SK-N-SH (cell line): ENCODE measurements around the gene PLVAP. TPM values are rescaled to one million over a fixed set of nuclear protein-coding genes. Genes with fewer than 3 reads are reported as not detected.

Experiments
- CTCF ChIA-PET: fragments of 300-600, 350-600 bp; formaldehyde crosslinking; extraction: SDS; loops from one replicate; lab custom pipeline; 2021; lab: Yijun Ruan, JAX
- POLR2A ChIA-PET: fragments of 350-600 bp; sonication (Branson Sonifier 250); formaldehyde crosslinking; extraction: SDS; loops from one replicate; lab custom pipeline; 2020; ENCODE audit warnings: antibody characterized with exemption, inconsistent platforms; lab: Yijun Ruan, JAX
- DNase-seq: peaks from one replicate; pipeline ENCODE4 v3.0.0; 2012
- H2AFZ ChIP-seq: fragments of 200-600 bp; sonication (generic); 2 replicates; pipeline ENCODE4 v1.8.1; 2016; ENCODE audit warnings: antibody characterized with exemption, mild to moderate bottlenecking, low read depth
- H3F3A ChIP-seq: fragments of 200-600 bp; sonication (generic); replicated peaks from 2 replicates; pipeline ENCODE3; 2016; ENCODE audit warnings: antibody characterized with exemption, mild to moderate bottlenecking; ENCODE audit not compliant: insufficient read depth
- H3K27ac ChIP-seq, 2 experiments: fragments of 200-500 bp in 1 of 2; fragments of 200-600 bp in 1 of 2; sonication (Bioruptor generic) in 1 of 2; sonication (generic), shearing (Covaris generic) in 1 of 2; 2 replicates each; pipeline versions ENCODE4 v1.5.1 to v1.6.1; 2014 to 2016; ENCODE audit warnings: low read depth in 2 of 2, inconsistent platforms in 1 of 2, low read length in 1 of 2, mild to moderate bottlenecking in 1 of 2, mixed read lengths in 1 of 2
- H3K27me3 ChIP-seq: fragments of 200-600 bp; sonication (generic), shearing (Covaris generic); 2 replicates; pipeline ENCODE4 v1.6.1; 2016; ENCODE audit warnings: mixed run types; ENCODE audit not compliant: insufficient read depth
- H3K36me3 ChIP-seq, 2 experiments: fragments of 200-500 bp in 1 of 2; fragments of 200-600 bp in 1 of 2; sonication (Bioruptor generic) in 1 of 2; sonication (generic) in 1 of 2; replicated peaks in 1 of 2; 2 replicates each; pipeline versions ENCODE3 to v1.5.1; 2014 to 2016; ENCODE audit warnings: low read length in 1 of 2, mild to moderate bottlenecking in 1 of 2; ENCODE audit not compliant: insufficient read depth in 2 of 2, control insufficient read depth in 1 of 2
- H3K4me1 ChIP-seq, 2 experiments: fragments of 200-500 bp in 1 of 2; fragments of 200-600 bp in 1 of 2; sonication (Bioruptor generic) in 1 of 2; sonication (generic), shearing (Covaris generic) in 1 of 2; 2 replicates each; pipeline versions ENCODE4 v1.5.1 to v1.6.1; 2014 to 2016; ENCODE audit warnings: low read depth in 1 of 2, low read length in 1 of 2, mixed run types in 1 of 2; ENCODE audit not compliant: insufficient read depth in 2 of 2, control insufficient read depth in 1 of 2
- H3K4me2 ChIP-seq: fragments of 200-600 bp; sonication (generic), shearing (Covaris generic); 2 replicates; pipeline ENCODE4 v1.6.1; 2017; ENCODE audit warnings: mixed run types
- H3K4me3 ChIP-seq, 2 experiments: fragments of 200-500 bp in 1 of 2; fragments of 200-600 bp in 1 of 2; sonication (Bioruptor generic) in 1 of 2; sonication (generic), shearing (Covaris generic) in 1 of 2; 2 replicates each; pipeline versions ENCODE4 v1.5.1 to v1.8.1; 2014 to 2016; ENCODE audit warnings: low read depth in 2 of 2, inconsistent platforms in 1 of 2, low read length in 1 of 2, mild to moderate bottlenecking in 1 of 2, mixed read lengths in 1 of 2, moderate library complexity in 1 of 2
- H3K79me2 ChIP-seq: fragments of 200-600 bp; sonication (generic); 2 replicates; pipeline ENCODE4 v1.8.1; 2017; ENCODE audit warnings: mild to moderate bottlenecking; ENCODE audit not compliant: insufficient read depth
- H3K9ac ChIP-seq: fragments of 200-600 bp; sonication (generic); 2 replicates; pipeline ENCODE4 v1.6.1; 2017; ENCODE audit warnings: mixed run types
- H3K9me2 ChIP-seq: fragments of 200-600 bp; sonication (generic); 2 replicates; pipeline ENCODE4 v1.6.1; 2017; ENCODE audit warnings: mixed run types
- H3K9me3 ChIP-seq: fragments of 200-600 bp; sonication (generic); 2 replicates; pipeline ENCODE4 v1.6.1; 2017; ENCODE audit warnings: mixed run types, mild to moderate bottlenecking, moderate library complexity
- H4K20me1 ChIP-seq: fragments of 200-600 bp; sonication (generic); 2 replicates; pipeline ENCODE4 v1.6.1; 2017; ENCODE audit warnings: mild to moderate bottlenecking, mixed run types; ENCODE audit not compliant: insufficient read depth
- ELF1 ChIP-seq: IDR thresholded peaks from 2 replicates; pipeline ENCODE4 v1.4.0; 2012
- EZH2phosphoT487 ChIP-seq: fragments of 200-600 bp; sonication (generic); IDR thresholded peaks from 2 replicates; pipeline ENCODE4 v1.6.1; 2017; ENCODE audit warnings: low read depth, mixed run types, mild to moderate bottlenecking, antibody characterized with exemption, moderate library complexity, borderline replicate concordance
- FOXM1 ChIP-seq: IDR thresholded peaks from 2 replicates; pipeline ENCODE4 v1.4.0; 2012; ENCODE audit warnings: low read depth, mild to moderate bottlenecking
- GABPA ChIP-seq: IDR thresholded peaks from 2 replicates; pipeline ENCODE4 v1.4.0; 2012; ENCODE audit warnings: low read depth, mild to moderate bottlenecking
- JUND ChIP-seq: IDR thresholded peaks from 2 replicates; pipeline ENCODE4 v1.4.0; 2012
- NFIC ChIP-seq: IDR thresholded peaks from 2 replicates; pipeline ENCODE4 v1.4.0; 2012; ENCODE audit warnings: borderline replicate concordance
- NRF1 ChIP-seq: IDR thresholded peaks from 2 replicates; pipeline ENCODE4 v1.6.1; 2012; ENCODE audit warnings: low read depth, mild to moderate bottlenecking, low read length
- POLR2AphosphoS5 ChIP-seq: IDR thresholded peaks from 2 replicates; pipeline ENCODE4 v1.6.1; 2012; ENCODE audit warnings: low read depth, low read length
- RAD21 ChIP-seq: IDR thresholded peaks from 2 replicates; pipeline ENCODE4 v1.6.1; 2012; ENCODE audit warnings: mild to moderate bottlenecking, low read length
- RCOR1 ChIP-seq: fragments of 150-350 bp; IDR thresholded peaks from 2 replicates; pipeline ENCODE4 v1.6.1; 2017; ENCODE audit warnings: antibody characterized with exemption, low read length
- RFX5 ChIP-seq: IDR thresholded peaks from 2 replicates; pipeline ENCODE4 v1.6.1; 2012; ENCODE audit warnings: mild to moderate bottlenecking, improper control_type of control experiment, low read length
- SIN3A ChIP-seq: IDR thresholded peaks from 2 replicates; pipeline ENCODE4 v1.6.1; 2012; ENCODE audit warnings: low read depth, mild to moderate bottlenecking, low read length, moderate library complexity, borderline replicate concordance
- SMC3 ChIP-seq: IDR thresholded peaks from 2 replicates; pipeline ENCODE4 v1.6.1; 2012; ENCODE audit warnings: low read depth, low read length, improper control_type of control experiment
- TCF12 ChIP-seq: IDR thresholded peaks from 2 replicates; pipeline ENCODE4 v1.4.0; 2012
- TEAD4 ChIP-seq: IDR thresholded peaks from 2 replicates; pipeline ENCODE4 v1.4.0; 2012; ENCODE audit warnings: mild to moderate bottlenecking, borderline replicate concordance; ENCODE audit not compliant: insufficient read depth
- WGBS: methylation state at CpG from one replicate; pipeline ENCODE4 v1.1.6; 2017; ENCODE audit warnings: low lambda C conversion rate; 5-methylcytosine and 5-hydroxymethylcytosine counted together
- polyA plus RNA-seq, 3 experiments: library from polyadenylated mRNA; depleted of rRNA; stranded (reverse); fragments of >200 nt; gene quantifications; 2 replicates each; pipeline ENCODE4 v1.2.3, GENCODE V29; 2012
- TF ChIP-seq, protein P1 (sequence below): IDR thresholded peaks from 2 replicates; pipeline ENCODE4 v1.4.0; 2012; ENCODE audit warnings: low read depth, borderline replicate concordance
- TF ChIP-seq, protein P2 (sequence below): fragments of 200-600 bp; sonication (generic); IDR thresholded peaks from 2 replicates; pipeline ENCODE4 v1.6.1; 2017; ENCODE audit warnings: antibody characterized with exemption, mild to moderate bottlenecking, moderate library complexity
- TF ChIP-seq, protein P3 (sequence below): fragments of 150-350 bp; IDR thresholded peaks from 2 replicates; pipeline ENCODE4 v1.6.1; 2016; ENCODE audit warnings: mild to moderate bottlenecking, low read depth, low read length
- TF ChIP-seq, protein P4 (sequence below): IDR thresholded peaks from 2 replicates; pipeline ENCODE4 v1.4.0; 2012; ENCODE audit warnings: low read depth

The PLVAP gene
- polyA plus RNA-seq, 1 of the 3 experiments (the other 2 are of a cell fraction): not detected

DNA sequence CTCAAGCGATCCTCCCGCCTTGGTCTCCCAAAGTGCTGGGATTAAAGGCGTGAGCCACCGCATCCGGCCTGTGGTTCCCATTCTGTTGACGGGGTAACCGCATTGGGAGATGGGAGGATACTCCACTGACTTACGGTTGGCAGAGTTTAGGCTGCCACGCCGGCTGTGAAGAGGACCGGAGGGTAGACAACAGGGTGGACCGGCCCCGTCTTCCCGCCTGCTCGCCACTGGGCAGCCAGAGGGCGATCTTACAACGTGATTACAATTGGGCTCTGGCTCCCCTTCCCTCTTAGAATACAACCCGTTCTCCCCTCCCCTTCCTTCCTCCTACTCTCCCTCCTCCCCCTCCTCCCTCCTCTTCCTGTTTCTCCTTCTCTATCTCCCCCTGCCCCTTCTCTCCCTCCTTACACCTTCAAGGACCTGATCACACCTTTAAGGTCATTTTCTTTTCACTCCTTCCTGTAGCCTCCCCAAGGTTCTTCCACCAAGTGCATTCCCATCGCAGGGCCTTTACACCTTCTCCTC lies 17.8 kb upstream of the PLVAP start:
- Histone ChIP-seq H3K9me3 (no peaks in the 10 kb centered on the region), H3K4me2 (no peak overlapping the region), H3K4me1 (peaks cover 0 to 7% of the 10 kb centered on the region in 2 experiments; a peak in 1 of 4 replicates), H3F3A (peaks cover 3% of the 10 kb centered on the region), H3K4me3 (no peak overlapping the region), H4K20me1 (no peaks in the 10 kb centered on the region), H3K27me3 (no peaks in the 10 kb centered on the region), H3K36me3 (no peaks in the 10 kb centered on the region), H2AFZ (no peak overlapping the region), H3K9me2 (no peaks in the 10 kb centered on the region), H3K79me2 (no peaks in the 10 kb centered on the region), H3K27ac (no peak overlapping the region), H3K9ac (no peak overlapping the region)
- WGBS: 50% methylated on average over 10 of the region's 19 CpGs
- DNase-seq: peak; percentile 81
- CTCF ChIA-PET: interaction anchor here (0.6 to 2.0 kb wide), 15 partner anchors 9 to 181 kb away, joined by 3 to 8 read pairs (median 3); partner anchors contain the start of gene TMEM221
- POLR2A ChIA-PET: no interaction called here
- TF ChIP-seq, protein P1, sequence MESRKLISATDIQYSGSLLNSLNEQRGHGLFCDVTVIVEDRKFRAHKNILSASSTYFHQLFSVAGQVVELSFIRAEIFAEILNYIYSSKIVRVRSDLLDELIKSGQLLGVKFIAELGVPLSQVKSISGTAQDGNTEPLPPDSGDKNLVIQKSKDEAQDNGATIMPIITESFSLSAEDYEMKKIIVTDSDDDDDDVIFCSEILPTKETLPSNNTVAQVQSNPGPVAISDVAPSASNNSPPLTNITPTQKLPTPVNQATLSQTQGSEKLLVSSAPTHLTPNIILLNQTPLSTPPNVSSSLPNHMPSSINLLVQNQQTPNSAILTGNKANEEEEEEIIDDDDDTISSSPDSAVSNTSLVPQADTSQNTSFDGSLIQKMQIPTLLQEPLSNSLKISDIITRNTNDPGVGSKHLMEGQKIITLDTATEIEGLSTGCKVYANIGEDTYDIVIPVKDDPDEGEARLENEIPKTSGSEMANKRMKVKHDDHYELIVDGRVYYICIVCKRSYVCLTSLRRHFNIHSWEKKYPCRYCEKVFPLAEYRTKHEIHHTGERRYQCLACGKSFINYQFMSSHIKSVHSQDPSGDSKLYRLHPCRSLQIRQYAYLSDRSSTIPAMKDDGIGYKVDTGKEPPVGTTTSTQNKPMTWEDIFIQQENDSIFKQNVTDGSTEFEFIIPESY: no peak
- TF ChIP-seq, protein P2, sequence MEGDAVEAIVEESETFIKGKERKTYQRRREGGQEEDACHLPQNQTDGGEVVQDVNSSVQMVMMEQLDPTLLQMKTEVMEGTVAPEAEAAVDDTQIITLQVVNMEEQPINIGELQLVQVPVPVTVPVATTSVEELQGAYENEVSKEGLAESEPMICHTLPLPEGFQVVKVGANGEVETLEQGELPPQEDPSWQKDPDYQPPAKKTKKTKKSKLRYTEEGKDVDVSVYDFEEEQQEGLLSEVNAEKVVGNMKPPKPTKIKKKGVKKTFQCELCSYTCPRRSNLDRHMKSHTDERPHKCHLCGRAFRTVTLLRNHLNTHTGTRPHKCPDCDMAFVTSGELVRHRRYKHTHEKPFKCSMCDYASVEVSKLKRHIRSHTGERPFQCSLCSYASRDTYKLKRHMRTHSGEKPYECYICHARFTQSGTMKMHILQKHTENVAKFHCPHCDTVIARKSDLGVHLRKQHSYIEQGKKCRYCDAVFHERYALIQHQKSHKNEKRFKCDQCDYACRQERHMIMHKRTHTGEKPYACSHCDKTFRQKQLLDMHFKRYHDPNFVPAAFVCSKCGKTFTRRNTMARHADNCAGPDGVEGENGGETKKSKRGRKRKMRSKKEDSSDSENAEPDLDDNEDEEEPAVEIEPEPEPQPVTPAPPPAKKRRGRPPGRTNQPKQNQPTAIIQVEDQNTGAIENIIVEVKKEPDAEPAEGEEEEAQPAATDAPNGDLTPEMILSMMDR: peak; percentile 67
- peak; percentile 77 for TF ChIP-seq RAD21
- TF ChIP-seq GABPA: peak; percentile 32; the same call in 1 of the 2 replicates
- TF ChIP-seq SMC3: peak; percentile 66
- TF ChIP-seq, protein P3, sequence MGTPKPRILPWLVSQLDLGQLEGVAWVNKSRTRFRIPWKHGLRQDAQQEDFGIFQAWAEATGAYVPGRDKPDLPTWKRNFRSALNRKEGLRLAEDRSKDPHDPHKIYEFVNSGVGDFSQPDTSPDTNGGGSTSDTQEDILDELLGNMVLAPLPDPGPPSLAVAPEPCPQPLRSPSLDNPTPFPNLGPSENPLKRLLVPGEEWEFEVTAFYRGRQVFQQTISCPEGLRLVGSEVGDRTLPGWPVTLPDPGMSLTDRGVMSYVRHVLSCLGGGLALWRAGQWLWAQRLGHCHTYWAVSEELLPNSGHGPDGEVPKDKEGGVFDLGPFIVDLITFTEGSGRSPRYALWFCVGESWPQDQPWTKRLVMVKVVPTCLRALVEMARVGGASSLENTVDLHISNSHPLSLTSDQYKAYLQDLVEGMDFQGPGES: no peak
- TF ChIP-seq, all 33 proteins: peak for 4

DNA sequence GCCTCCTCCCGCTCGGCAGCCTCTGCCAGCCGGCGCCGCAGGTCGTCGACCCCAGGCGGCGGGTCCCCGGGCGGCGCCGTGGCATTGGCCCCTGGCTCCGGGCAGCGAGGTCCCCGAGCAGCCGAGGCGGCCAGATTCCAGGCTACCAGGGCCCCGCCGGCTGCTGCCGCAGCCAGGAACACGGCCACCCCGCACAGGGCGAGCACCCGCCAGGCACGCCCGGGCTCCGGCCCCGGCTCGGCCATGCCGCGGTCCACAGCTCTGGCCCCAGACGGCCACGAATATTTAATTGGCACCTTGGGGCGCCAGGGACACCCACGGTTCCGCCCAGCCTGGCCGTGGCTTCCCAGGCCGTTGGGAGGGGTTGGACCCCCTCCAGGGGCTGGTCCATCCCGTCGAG lies 16.8 kb upstream of the PLVAP start, which contains the start of gene CCDC194:
CCDC194 (minus strand) TSS at position 283 of the 400 bp plus-strand sequence; CDS start at position 245, 38 bp downstream.
- POLR2A ChIA-PET: no interaction called here
- H3K4me3 ChIP-seq: no peak within 1 kb of the TSS
- no peaks in the 10 kb centered on the region for H3K27me3 ChIP-seq
- no peak within 1 kb of the TSS for H3K27ac ChIP-seq
- CTCF ChIA-PET: interaction anchor here (0.6 to 2.0 kb wide), 15 partner anchors 8 to 182 kb away, joined by 3 to 8 read pairs (median 3); partner anchors contain the start of genes MVB12A and TMEM221
- H3F3A ChIP-seq: peaks cover 5% of the 10 kb centered on the region
- no peaks in the 10 kb centered on the region for H3K9me3 ChIP-seq
- no peaks in the 10 kb centered on the region for H4K20me1 ChIP-seq
- H3K4me2 ChIP-seq: no peak within 1 kb of the TSS
- 66% methylated on average over 32 of the region's 41 CpGs for WGBS
- H3K9ac ChIP-seq: no peak within 1 kb of the TSS
- peaks cover 0 to 7% of the 10 kb centered on the region in 2 experiments; a peak in 1 of 4 replicates for H3K4me1 ChIP-seq
- no peak for DNase-seq
- H3K79me2 ChIP-seq: no peaks in the 10 kb centered on the region
- H3K9me2 ChIP-seq: no peaks in the 10 kb centered on the region
- no peaks in the 10 kb centered on the region for H3K36me3 ChIP-seq
- H2AFZ ChIP-seq: no peak within 1 kb of the TSS
- TF ChIP-seq, protein P4, sequence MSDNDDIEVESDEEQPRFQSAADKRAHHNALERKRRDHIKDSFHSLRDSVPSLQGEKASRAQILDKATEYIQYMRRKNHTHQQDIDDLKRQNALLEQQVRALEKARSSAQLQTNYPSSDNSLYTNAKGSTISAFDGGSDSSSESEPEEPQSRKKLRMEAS: no peak
- TF ChIP-seq FOXM1 (no peak), ELF1 (no peak), TEAD4 (no peak), EZH2phosphoT487 (no peak), RCOR1 (no peak), NRF1 (no peak), POLR2AphosphoS5 (no peak), RAD21 (no peak), NFIC (no peak), JUND (no peak), SIN3A (no peak), TCF12 (no peak), GABPA (no peak), RFX5 (no peak)
- TF ChIP-seq, protein P2: no peak
- TF ChIP-seq, protein P3: no peak
